ENCODE data around the gene TMEM234. TPM values are rescaled to one million over a fixed set of nuclear protein-coding genes. Genes with fewer than 3 reads are reported as not detected.

Gene TMEM234
- total and polyA plus RNA-seq, 2 of the 13 experiments (the other 11 are each of a cell fraction or from before 2014, with no cell fraction given): 6.1 to 9.0 TPM

DNA sequence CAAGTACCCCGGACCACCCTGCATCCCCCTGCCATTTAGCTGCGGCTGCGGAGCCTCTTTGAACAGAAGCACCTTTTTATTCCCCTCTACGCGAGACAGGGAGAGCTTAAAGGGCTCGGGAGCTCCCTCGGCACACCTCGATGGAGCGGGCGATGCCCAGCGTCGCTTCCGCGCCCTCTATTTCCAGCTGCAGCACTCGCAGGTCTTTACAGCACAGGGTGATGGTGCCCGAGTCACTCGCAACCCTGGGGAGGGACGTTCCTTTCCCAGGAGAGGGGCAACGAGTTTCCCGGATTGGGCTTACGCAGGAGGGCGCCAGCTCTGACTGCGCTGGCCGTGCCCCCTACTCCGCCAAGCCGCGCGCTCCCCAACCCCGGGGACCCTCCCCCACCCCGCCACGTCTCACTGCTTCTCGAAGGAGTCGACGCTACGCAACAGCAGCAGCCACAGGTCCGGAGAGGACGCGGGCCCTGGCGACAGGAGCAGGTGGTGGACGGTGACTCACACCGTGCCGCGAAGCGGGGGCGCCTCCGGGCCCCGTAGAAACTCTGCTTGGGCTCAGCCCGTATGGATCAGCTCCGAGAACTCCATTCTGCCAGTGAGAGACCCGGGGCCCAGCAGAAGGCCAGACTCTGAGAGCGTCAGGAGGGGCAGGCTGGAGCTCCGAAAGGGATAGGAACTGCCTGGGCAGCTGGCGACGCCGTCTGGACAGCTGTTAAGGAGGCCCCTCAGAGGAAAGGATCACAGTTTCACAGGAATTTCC lies 19.0 kb upstream of the TMEM234 start (continued):
- TF ChIP-seq, protein P1, sequence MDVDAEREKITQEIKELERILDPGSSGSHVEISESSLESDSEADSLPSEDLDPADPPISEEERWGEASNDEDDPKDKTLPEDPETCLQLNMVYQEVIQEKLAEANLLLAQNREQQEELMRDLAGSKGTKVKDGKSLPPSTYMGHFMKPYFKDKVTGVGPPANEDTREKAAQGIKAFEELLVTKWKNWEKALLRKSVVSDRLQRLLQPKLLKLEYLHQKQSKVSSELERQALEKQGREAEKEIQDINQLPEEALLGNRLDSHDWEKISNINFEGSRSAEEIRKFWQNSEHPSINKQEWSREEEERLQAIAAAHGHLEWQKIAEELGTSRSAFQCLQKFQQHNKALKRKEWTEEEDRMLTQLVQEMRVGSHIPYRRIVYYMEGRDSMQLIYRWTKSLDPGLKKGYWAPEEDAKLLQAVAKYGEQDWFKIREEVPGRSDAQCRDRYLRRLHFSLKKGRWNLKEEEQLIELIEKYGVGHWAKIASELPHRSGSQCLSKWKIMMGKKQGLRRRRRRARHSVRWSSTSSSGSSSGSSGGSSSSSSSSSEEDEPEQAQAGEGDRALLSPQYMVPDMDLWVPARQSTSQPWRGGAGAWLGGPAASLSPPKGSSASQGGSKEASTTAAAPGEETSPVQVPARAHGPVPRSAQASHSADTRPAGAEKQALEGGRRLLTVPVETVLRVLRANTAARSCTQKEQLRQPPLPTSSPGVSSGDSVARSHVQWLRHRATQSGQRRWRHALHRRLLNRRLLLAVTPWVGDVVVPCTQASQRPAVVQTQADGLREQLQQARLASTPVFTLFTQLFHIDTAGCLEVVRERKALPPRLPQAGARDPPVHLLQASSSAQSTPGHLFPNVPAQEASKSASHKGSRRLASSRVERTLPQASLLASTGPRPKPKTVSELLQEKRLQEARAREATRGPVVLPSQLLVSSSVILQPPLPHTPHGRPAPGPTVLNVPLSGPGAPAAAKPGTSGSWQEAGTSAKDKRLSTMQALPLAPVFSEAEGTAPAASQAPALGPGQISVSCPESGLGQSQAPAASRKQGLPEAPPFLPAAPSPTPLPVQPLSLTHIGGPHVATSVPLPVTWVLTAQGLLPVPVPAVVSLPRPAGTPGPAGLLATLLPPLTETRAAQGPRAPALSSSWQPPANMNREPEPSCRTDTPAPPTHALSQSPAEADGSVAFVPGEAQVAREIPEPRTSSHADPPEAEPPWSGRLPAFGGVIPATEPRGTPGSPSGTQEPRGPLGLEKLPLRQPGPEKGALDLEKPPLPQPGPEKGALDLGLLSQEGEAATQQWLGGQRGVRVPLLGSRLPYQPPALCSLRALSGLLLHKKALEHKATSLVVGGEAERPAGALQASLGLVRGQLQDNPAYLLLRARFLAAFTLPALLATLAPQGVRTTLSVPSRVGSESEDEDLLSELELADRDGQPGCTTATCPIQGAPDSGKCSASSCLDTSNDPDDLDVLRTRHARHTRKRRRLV (CRISPR knock-in tag; IDR thresholded peaks at IDR 0.05): no peak
- TF ChIP-seq, protein P2, sequence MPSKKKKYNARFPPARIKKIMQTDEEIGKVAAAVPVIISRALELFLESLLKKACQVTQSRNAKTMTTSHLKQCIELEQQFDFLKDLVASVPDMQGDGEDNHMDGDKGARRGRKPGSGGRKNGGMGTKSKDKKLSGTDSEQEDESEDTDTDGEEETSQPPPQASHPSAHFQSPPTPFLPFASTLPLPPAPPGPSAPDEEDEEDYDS (CRISPR knock-in tag; IDR thresholded peaks at IDR 0.05): no peak; the same call in 1 of the 2 replicates
- TF ChIP-seq BCL6 (CRISPR knock-in tag; IDR thresholded peaks at IDR 0.05): no peak
- no peak for TF ChIP-seq ZNF879 (CRISPR knock-in tag; IDR thresholded peaks at IDR 0.05)
- TF ChIP-seq SAP130 (CRISPR knock-in tag; IDR thresholded peaks at IDR 0.05; ENCODE audit: low read depth): peak; percentile 41
- no peak for TF ChIP-seq NFYC (CRISPR knock-in tag; IDR thresholded peaks at IDR 0.05)
- no peak for TF ChIP-seq AHR (CRISPR knock-in tag; IDR thresholded peaks at IDR 0.05)
- TF ChIP-seq FOSL1 (CRISPR knock-in tag; IDR thresholded peaks at IDR 0.05; ENCODE audit: borderline replicate concordance): peak; percentile 61
- TF ChIP-seq NFIB (CRISPR knock-in tag; IDR thresholded peaks at IDR 0.05; ENCODE audit: borderline replicate concordance): no peak
- TF ChIP-seq KDM4B (CRISPR knock-in tag; IDR thresholded peaks at IDR 0.05): 0 out of 2 replicates have a peak, but pooled peaks have one; percentile 10
- no peak for TF ChIP-seq ZNF230 (CRISPR knock-in tag; IDR thresholded peaks at IDR 0.05)
- TF ChIP-seq PHF5A (CRISPR knock-in tag; IDR thresholded peaks at IDR 0.05; ENCODE audit: low read depth, unreplicated experiment): no peak
- TF ChIP-seq PHF20 (CRISPR knock-in tag; IDR thresholded peaks at IDR 0.05): no peak
- TF ChIP-seq ZNF83 (CRISPR knock-in tag; IDR thresholded peaks at IDR 0.05; ENCODE audit: borderline replicate concordance): no peak
- TF ChIP-seq SIX1 (CRISPR knock-in tag; IDR thresholded peaks at IDR 0.05; ENCODE audit: borderline replicate concordance): no peak
- TF ChIP-seq CCAR2 (optimal IDR thresholded peaks at IDR 0.05; ENCODE audit: low read depth, low read length): no peak
- TF ChIP-seq, protein P3, sequence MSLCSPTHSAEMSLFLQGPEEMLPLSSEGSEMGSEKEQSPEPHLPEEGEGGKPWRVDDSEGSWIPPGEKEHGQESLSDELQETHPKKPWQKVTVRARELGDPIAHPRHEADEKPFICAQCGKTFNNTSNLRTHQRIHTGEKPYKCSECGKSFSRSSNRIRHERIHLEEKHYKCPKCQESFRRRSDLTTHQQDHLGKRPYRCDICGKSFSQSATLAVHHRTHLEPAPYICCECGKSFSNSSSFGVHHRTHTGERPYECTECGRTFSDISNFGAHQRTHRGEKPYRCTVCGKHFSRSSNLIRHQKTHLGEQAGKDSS (CRISPR knock-in tag; IDR thresholded peaks at IDR 0.05; ENCODE audit: borderline replicate concordance, low read depth): peak; percentile 88; the same call in 1 of the 2 replicates
- TF ChIP-seq SSRP1 (CRISPR knock-in tag; IDR thresholded peaks at IDR 0.05): no peak
- TF ChIP-seq, protein P4, sequence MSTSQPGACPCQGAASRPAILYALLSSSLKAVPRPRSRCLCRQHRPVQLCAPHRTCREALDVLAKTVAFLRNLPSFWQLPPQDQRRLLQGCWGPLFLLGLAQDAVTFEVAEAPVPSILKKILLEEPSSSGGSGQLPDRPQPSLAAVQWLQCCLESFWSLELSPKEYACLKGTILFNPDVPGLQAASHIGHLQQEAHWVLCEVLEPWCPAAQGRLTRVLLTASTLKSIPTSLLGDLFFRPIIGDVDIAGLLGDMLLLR (CRISPR knock-in tag; IDR thresholded peaks at IDR 0.05): no peak
- no peak for TF ChIP-seq FOXK1 (CRISPR knock-in tag; IDR thresholded peaks at IDR 0.05; ENCODE audit: borderline replicate concordance, low read depth)
- no peak for TF ChIP-seq NFE2 (CRISPR knock-in tag; IDR thresholded peaks at IDR 0.05)
- no peak for TF ChIP-seq TBP (CRISPR knock-in tag; IDR thresholded peaks at IDR 0.05)
- TF ChIP-seq, protein P5, sequence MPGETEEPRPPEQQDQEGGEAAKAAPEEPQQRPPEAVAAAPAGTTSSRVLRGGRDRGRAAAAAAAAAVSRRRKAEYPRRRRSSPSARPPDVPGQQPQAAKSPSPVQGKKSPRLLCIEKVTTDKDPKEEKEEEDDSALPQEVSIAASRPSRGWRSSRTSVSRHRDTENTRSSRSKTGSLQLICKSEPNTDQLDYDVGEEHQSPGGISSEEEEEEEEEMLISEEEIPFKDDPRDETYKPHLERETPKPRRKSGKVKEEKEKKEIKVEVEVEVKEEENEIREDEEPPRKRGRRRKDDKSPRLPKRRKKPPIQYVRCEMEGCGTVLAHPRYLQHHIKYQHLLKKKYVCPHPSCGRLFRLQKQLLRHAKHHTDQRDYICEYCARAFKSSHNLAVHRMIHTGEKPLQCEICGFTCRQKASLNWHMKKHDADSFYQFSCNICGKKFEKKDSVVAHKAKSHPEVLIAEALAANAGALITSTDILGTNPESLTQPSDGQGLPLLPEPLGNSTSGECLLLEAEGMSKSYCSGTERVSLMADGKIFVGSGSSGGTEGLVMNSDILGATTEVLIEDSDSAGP (CRISPR knock-in tag; IDR thresholded peaks at IDR 0.05; ENCODE audit: borderline replicate concordance): peak; percentile 64
